ENCODE data around the gene ATP8B4. TPM values are rescaled to one million over a fixed set of nuclear protein-coding genes. Genes with fewer than 3 reads are reported as not detected.

ATP8B4 gene
- total and polyA plus RNA-seq, 10 of the 15 experiments (the other 5 are each of a cell fraction or from before 2014, with no cell fraction given): 0.02 to 0.94 (median 0.19) TPM

DNA sequence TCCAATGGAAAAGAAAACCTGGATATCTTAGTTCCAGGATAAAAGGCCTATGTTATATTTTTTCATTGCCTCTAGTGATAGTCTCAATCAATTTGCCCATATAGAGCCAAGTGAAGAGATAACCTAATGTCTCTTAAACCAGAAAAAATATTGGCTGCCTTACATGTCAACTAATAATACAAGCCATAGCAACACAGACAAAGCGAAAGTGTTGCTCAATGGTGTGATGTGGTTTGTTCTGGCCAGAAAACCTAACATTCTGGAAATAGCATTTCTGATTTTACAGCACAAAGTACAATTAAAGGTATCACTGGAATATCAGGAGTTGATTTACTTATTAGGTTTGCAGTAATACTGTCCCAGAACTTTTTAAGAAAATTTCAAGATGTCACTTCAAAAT is 101.5 kb downstream of the ATP8B4 start:
- no peak overlapping the region for H3K9ac ChIP-seq (ENCODE audit: control insufficient read depth, insufficient read depth, low read length)
- H3K27me3 ChIP-seq (replicated peaks in 1 of 2; ENCODE audit: control insufficient read depth in 2 of 2, insufficient read depth in 2 of 2, low read length in 1 of 2): no peaks in the 10 kb centered on the region; a peak in 1 of 4 replicates
- no peaks in the 10 kb centered on the region for H3K4me1 ChIP-seq (ENCODE audit: control insufficient read depth, insufficient read depth, low read length)
- TF ChIP-seq, protein P1, sequence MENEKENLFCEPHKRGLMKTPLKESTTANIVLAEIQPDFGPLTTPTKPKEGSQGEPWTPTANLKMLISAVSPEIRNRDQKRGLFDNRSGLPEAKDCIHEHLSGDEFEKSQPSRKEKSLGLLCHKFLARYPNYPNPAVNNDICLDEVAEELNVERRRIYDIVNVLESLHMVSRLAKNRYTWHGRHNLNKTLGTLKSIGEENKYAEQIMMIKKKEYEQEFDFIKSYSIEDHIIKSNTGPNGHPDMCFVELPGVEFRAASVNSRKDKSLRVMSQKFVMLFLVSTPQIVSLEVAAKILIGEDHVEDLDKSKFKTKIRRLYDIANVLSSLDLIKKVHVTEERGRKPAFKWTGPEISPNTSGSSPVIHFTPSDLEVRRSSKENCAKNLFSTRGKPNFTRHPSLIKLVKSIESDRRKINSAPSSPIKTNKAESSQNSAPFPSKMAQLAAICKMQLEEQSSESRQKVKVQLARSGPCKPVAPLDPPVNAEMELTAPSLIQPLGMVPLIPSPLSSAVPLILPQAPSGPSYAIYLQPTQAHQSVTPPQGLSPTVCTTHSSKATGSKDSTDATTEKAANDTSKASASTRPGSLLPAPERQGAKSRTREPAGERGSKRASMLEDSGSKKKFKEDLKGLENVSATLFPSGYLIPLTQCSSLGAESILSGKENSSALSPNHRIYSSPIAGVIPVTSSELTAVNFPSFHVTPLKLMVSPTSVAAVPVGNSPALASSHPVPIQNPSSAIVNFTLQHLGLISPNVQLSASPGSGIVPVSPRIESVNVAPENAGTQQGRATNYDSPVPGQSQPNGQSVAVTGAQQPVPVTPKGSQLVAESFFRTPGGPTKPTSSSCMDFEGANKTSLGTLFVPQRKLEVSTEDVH (IDR thresholded peaks at IDR 0.05; ENCODE audit: low read depth, partially characterized antibody): no peak
- TF ChIP-seq KLF5 (IDR thresholded peaks at IDR 0.05; ENCODE audit: partially characterized antibody) (no peak), BMI1 (IDR thresholded peaks at IDR 0.05; ENCODE audit: borderline replicate concordance) (0 out of 2 replicates have a peak, but pooled peaks have one; percentile 37), CREB1 (IDR thresholded peaks at IDR 0.05; ENCODE audit: low read depth) (no peak)
- TF ChIP-seq, protein P2, sequence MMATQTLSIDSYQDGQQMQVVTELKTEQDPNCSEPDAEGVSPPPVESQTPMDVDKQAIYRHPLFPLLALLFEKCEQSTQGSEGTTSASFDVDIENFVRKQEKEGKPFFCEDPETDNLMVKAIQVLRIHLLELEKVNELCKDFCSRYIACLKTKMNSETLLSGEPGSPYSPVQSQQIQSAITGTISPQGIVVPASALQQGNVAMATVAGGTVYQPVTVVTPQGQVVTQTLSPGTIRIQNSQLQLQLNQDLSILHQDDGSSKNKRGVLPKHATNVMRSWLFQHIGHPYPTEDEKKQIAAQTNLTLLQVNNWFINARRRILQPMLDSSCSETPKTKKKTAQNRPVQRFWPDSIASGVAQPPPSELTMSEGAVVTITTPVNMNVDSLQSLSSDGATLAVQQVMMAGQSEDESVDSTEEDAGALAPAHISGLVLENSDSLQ (IDR thresholded peaks at IDR 0.05): peak; percentile 12; the same call in 1 of the 2 replicates
- TF ChIP-seq, protein P3, sequence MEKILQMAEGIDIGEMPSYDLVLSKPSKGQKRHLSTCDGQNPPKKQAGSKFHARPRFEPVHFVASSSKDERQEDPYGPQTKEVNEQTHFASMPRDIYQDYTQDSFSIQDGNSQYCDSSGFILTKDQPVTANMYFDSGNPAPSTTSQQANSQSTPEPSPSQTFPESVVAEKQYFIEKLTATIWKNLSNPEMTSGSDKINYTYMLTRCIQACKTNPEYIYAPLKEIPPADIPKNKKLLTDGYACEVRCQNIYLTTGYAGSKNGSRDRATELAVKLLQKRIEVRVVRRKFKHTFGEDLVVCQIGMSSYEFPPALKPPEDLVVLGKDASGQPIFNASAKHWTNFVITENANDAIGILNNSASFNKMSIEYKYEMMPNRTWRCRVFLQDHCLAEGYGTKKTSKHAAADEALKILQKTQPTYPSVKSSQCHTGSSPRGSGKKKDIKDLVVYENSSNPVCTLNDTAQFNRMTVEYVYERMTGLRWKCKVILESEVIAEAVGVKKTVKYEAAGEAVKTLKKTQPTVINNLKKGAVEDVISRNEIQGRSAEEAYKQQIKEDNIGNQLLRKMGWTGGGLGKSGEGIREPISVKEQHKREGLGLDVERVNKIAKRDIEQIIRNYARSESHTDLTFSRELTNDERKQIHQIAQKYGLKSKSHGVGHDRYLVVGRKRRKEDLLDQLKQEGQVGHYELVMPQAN (conservative IDR thresholded peaks at IDR 0.05): no peak
- TF ChIP-seq, protein P4, sequence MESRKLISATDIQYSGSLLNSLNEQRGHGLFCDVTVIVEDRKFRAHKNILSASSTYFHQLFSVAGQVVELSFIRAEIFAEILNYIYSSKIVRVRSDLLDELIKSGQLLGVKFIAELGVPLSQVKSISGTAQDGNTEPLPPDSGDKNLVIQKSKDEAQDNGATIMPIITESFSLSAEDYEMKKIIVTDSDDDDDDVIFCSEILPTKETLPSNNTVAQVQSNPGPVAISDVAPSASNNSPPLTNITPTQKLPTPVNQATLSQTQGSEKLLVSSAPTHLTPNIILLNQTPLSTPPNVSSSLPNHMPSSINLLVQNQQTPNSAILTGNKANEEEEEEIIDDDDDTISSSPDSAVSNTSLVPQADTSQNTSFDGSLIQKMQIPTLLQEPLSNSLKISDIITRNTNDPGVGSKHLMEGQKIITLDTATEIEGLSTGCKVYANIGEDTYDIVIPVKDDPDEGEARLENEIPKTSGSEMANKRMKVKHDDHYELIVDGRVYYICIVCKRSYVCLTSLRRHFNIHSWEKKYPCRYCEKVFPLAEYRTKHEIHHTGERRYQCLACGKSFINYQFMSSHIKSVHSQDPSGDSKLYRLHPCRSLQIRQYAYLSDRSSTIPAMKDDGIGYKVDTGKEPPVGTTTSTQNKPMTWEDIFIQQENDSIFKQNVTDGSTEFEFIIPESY (IDR thresholded peaks at IDR 0.05): no peak
- DNase-seq (ENCODE audit: low read depth, low spot score) (no peak), FAIRE-seq (peak; percentile 18), ATAC-seq (no peak)
- ChIA-PET RAD21 (ENCODE audit: unreplicated experiment) (interaction anchor here (1.3 kb wide), 1 partner anchor 12 kb away, joined by 4 read pairs; no protein-coding TSS in a partner anchor), SMC1A (ENCODE audit: uncharacterized antibody, unreplicated experiment) (interaction anchor here (0.6 to 5.5 kb wide), 5 partner anchors 9 to 707 kb away, joined by 3 to 29 read pairs (median 3); no protein-coding TSS in a partner anchor), POLR2A (interaction anchor here (0.7 kb wide), 1 partner anchor 13 kb away, joined by 3 read pairs; no protein-coding TSS in a partner anchor), CTCF (interaction anchor here (1.1 to 2.0 kb wide), 3 partner anchors 9 to 14 kb away, joined by 4 to 12 read pairs (median 6); no protein-coding TSS in a partner anchor)
- H2AFZ ChIP-seq (ENCODE audit: control insufficient read depth, low read depth, low read length): no peak overlapping the region
- intact Hi-C loops (cut with micrococcal nuclease; ENCODE audit: unreplicated experiment) (no loop called here), in situ Hi-C loops (cut with MboI) (no loop called here)
- H3K27ac ChIP-seq (ENCODE audit: control insufficient read depth, insufficient read depth): no peak overlapping the region
- no peak overlapping the region for H3K4me3 ChIP-seq
- H3K36me3 ChIP-seq (ENCODE audit: control insufficient read depth in 2 of 2, insufficient read depth in 2 of 2, low read length in 1 of 2): no peaks in the 10 kb centered on the region
- H3K79me2 ChIP-seq (ENCODE audit: control insufficient read depth, insufficient read depth, low read length): no peaks in the 10 kb centered on the region
- BruUV-seq (replicated peaks): no TSS peak
- no peaks in the 10 kb centered on the region for H4K20me1 ChIP-seq (ENCODE audit: control insufficient read depth, insufficient read depth)
- 0% methylated on average over 1 of the region's 1 CpG for WGBS (ENCODE audit: insufficient coverage, insufficient replicate concordance, low lambda C conversion rate, missing lambda C conversion rate)
- H3K9me3 ChIP-seq (replicated peaks; ENCODE audit: control insufficient read depth, insufficient read depth, low read length): no peaks in the 10 kb centered on the region
- no peak overlapping the region for H3K4me2 ChIP-seq (ENCODE audit: control insufficient read depth, insufficient read depth)

Measured in GM12878 (cell line).